HUES48 (cell line): ENCODE results near the gene ARID4B.
"Not testable (repeated sequence)": the region's sequence is repeated elsewhere in the genome, so short reads cannot be mapped to it uniquely, and the experiment has no call there.

Experiments
- H3K27ac ChIP-seq: one replicate; pipeline ENCODE4 v1.7.0; 2013; ENCODE audit warnings: low read depth, low read length, inconsistent platforms
- H3K27me3 ChIP-seq: 2 replicates; pipeline ENCODE4 v1.6.1; 2013; ENCODE audit warnings: mild to moderate bottlenecking, low read length; ENCODE audit not compliant: control insufficient read depth, insufficient read depth
- H3K36me3 ChIP-seq: 2 replicates; pipeline ENCODE4 v1.6.1; 2013; ENCODE audit warnings: low read length; ENCODE audit not compliant: control insufficient read depth, insufficient read depth
- H3K4me1 ChIP-seq: 2 replicates; pipeline ENCODE4 v1.6.1; 2013; ENCODE audit warnings: mild to moderate bottlenecking, low read length; ENCODE audit not compliant: control insufficient read depth, insufficient read depth
- H3K4me3 ChIP-seq: 2 replicates; pipeline ENCODE4 v1.5.1; 2013; ENCODE audit warnings: mild to moderate bottlenecking, low read depth, low read length
- H3K9ac ChIP-seq: 2 replicates; pipeline ENCODE4 v1.6.1; 2013; ENCODE audit warnings: mild to moderate bottlenecking, low read depth, low read length, moderate library complexity
- H3K9me3 ChIP-seq: 2 replicates; pipeline ENCODE4 v1.6.1; 2013; ENCODE audit warnings: low read length; ENCODE audit not compliant: control insufficient read depth, insufficient read depth

Gene ARID4B

DNA sequence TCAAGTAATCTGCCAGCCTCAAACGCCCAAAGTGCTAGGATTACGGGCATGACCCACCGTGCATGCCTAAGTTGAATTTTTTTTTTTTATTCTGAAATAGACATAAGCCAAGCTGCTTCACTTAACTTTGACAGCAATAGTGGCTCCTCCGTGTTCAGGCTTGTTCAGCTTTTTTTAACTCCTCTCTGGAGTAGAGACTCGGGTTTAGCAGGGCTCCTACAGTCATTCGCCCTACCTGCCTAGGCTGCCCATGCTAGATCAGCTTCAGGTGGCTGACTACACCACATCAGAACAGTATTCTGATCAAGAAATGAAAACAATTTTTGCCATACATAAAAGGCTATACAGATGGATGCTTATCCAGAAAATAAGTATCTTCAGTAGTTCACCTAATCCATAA, 14.7 kb downstream of the ARID4B start:
- H3K36me3 ChIP-seq: peaks cover 14% of the 10 kb centered on the region
- no peak overlapping the region for H3K4me3 ChIP-seq
- H3K27me3 ChIP-seq: no peaks in the 10 kb centered on the region
- H3K27ac ChIP-seq: no peak overlapping the region
- H3K4me1 ChIP-seq: no peaks in the 10 kb centered on the region; the same call in 1 of the 2 replicates
- peaks cover 5% of the 10 kb centered on the region; the same call in 1 of the 2 replicates for H3K9me3 ChIP-seq
- no peak overlapping the region for H3K9ac ChIP-seq

GRCh38 chr1:235309206-235309605, 18.8 kb downstream of the ARID4B start:
- not testable (repeated sequence) for H3K4me1 ChIP-seq, H3K9ac ChIP-seq, H3K9me3 ChIP-seq, H3K27me3 ChIP-seq, H3K27ac ChIP-seq, H3K4me3 ChIP-seq
- peaks cover 13% of the 10 kb centered on the region; the same call in 1 of the 2 replicates for H3K36me3 ChIP-seq

DNA sequence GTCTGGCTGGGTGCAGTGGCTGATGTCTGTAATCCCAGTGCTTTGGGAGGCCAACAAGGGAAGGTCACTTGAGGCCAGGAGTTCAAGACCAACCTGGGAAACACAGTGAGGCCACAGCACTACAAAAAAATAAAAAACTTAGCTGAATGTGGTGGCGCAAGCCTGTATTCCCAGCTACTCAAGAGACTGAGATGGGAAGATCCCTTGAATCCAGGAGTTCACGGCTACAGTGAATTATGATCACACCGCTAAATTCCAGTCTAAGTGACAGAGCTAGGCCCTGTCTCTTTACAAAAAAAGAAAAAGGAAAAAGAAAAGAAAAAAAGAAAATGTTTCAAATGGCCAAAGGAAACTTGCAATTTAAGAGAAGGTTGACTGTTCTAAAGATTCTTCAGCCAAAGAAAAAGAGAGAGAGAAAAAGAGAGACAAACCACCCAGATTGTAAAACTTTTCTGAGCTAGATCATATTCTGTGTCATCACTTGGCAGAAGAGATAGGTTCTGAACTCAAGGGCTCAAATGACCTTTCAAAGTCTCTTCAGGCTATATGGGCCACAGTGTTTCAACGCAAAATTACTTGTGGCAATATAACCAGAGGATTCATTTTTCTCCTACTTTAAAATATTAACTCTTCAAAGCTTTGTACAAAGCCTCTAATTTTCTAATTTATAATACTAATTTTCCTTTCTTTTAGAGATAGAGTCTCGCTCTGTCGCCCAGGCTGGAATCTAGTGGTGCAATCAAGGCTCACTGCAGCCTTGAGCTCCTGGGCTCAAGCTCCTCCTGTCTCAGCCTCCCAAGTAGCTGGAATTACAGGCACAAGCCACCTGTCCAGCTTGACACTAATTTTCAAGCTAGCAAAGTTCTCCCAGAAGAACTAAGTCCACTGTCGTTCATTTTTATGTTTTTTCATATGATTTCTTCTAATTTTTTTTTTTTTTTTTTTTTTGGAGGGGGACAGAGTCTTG, 20.5 kb downstream of the ARID4B start:
- Histone ChIP-seq H3K27me3 (no peaks in the 10 kb centered on the region), H3K36me3 (peaks cover 13% of the 10 kb centered on the region; the same call in 1 of the 2 replicates), H3K4me3 (no peak overlapping the region), H3K9me3 (peaks cover 5% of the 10 kb centered on the region; the same call in 1 of the 2 replicates), H3K9ac (no peak overlapping the region), H3K27ac (no peak overlapping the region), H3K4me1 (no peaks in the 10 kb centered on the region)

GRCh38 chr1:235304549-235305451, 23.2 kb downstream of the ARID4B start:
- Histone ChIP-seq H3K36me3 (no peaks in the 10 kb centered on the region), H3K4me1 (no peaks in the 10 kb centered on the region), H3K27ac (no peak overlapping the region), H3K27me3 (no peaks in the 10 kb centered on the region), H3K9me3 (no peaks in the 10 kb centered on the region), H3K4me3 (no peak overlapping the region), H3K9ac (no peak overlapping the region)

DNA sequence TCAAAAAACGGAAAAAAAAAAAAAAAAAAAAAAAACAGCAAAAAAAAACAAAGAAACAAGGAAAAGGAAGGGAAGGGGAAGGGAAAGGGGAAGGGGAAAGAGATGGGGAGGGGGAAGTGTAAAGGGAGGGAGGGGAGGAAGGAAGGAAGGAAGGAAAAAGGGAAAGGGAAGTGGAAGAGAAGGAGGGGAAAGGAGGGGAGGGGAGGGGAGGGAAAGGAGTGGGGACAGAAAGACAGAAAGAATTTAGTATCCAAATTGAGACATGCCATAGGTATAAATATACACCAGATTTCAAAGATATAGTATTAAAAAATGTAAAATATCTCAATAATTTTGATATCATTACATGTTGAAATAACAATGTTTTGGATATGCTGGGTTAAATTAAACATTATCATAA, 25.8 kb downstream of the ARID4B start:
- Histone ChIP-seq H3K36me3 (no peaks in the 10 kb centered on the region), H3K27ac (no peak overlapping the region), H3K4me1 (no peaks in the 10 kb centered on the region), H3K4me3 (no peak overlapping the region), H3K9me3 (no peaks in the 10 kb centered on the region), H3K27me3 (no peaks in the 10 kb centered on the region), H3K9ac (no peak overlapping the region)

- Histone ChIP-seq H3K4me3 (no peak overlapping the region), H3K27me3 (no peaks in the 10 kb centered on the region), H3K27ac (no peak overlapping the region), H3K36me3 (no peaks in the 10 kb centered on the region), H3K9ac (no peak overlapping the region), H3K9me3 (0 out of 2 replicates have a peak, but pooled peaks cover 4% of the 10 kb centered on the region), H3K4me1 (0 out of 2 replicates have a peak, but pooled peaks cover 4% of the 10 kb centered on the region)
Observed at GRCh38 chr1:235299169-235299858, 28.7 kb downstream of the ARID4B start.

DNA sequence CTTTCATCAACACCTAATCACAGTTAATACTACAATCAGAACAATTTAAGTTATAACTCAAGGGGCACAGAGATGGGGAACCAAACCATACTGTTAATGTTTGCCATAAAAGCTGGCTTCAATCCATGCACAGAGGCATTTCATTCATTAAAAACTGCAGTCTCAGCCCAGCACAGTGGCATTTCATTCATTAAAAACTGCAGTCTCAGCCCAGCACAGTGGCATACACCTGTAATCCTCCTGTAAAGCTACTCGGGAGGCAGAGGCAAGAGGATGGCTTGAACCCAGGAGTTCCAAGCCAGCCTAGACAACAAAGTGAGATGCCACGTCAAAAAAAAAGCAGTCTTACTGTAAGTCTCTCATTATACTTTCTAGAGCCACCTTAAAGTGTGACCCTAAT, 29.2 kb downstream of the ARID4B start:
- Histone ChIP-seq H3K9ac (no peak overlapping the region), H3K27ac (no peak overlapping the region), H3K36me3 (no peaks in the 10 kb centered on the region), H3K4me3 (no peak overlapping the region), H3K27me3 (no peaks in the 10 kb centered on the region), H3K9me3 (0 out of 2 replicates have a peak, but pooled peaks cover 4% of the 10 kb centered on the region), H3K4me1 (peaks cover 6% of the 10 kb centered on the region; the same call in 1 of the 2 replicates)

GRCh38 chr1:235297579-235297978, 30.4 kb downstream of the ARID4B start:
- H3K4me3 ChIP-seq: no peak overlapping the region
- 0 out of 2 replicates have a peak, but pooled peaks cover 4% of the 10 kb centered on the region for H3K9me3 ChIP-seq
- no peak overlapping the region for H3K27ac ChIP-seq
- H3K36me3 ChIP-seq: no peaks in the 10 kb centered on the region
- no peaks in the 10 kb centered on the region for H3K27me3 ChIP-seq
- H3K4me1 ChIP-seq: peaks cover 17% of the 10 kb centered on the region; the same call in 1 of the 2 replicates
- H3K9ac ChIP-seq: no peak overlapping the region

DNA sequence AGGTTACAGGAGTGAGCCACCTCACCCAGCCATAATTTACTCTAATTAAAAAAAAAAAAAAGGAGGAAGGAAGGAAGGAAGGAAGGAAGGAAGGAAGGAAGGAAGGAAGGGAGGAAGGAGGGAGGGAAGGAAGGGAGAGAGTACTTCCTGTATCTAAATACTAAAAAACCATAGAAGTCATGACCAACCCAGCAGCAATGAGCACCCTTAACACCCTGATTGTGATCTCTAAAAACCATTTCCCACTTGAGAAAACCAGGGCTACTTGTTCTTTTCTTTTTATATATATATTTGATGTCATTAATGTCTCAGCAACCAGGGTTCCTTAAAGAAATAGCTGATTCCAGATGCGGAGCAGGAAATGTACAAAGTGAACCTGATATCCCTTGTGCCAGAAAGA, 31.2 kb downstream of the ARID4B start:
- no peak overlapping the region for H3K27ac ChIP-seq
- no peaks in the 10 kb centered on the region for H3K27me3 ChIP-seq
- no peaks in the 10 kb centered on the region for H3K36me3 ChIP-seq
- no peak overlapping the region for H3K4me3 ChIP-seq
- H3K9me3 ChIP-seq: 0 out of 2 replicates have a peak, but pooled peaks cover 4% of the 10 kb centered on the region
- no peak overlapping the region for H3K9ac ChIP-seq
- H3K4me1 ChIP-seq: peaks cover 17% of the 10 kb centered on the region; the same call in 1 of the 2 replicates

- H3K9me3 ChIP-seq: 0 out of 2 replicates have a peak, but pooled peaks cover 4% of the 10 kb centered on the region
- H3K9ac ChIP-seq: no peak overlapping the region
- peaks cover 17% of the 10 kb centered on the region; the same call in 1 of the 2 replicates for H3K4me1 ChIP-seq
- no peak overlapping the region for H3K4me3 ChIP-seq
- H3K27me3 ChIP-seq: no peaks in the 10 kb centered on the region
- H3K27ac ChIP-seq: no peak overlapping the region
- no peaks in the 10 kb centered on the region for H3K36me3 ChIP-seq
Observed at GRCh38 chr1:235295902-235296350, 32.1 kb downstream of the ARID4B start.
